D721Med (cell line): ENCODE results near the gene RHOD.

Experiments
- DNase-seq: peaks from one replicate; pipeline ENCODE4 v3.0.0; 2011; ENCODE audit warnings: low spot score; ENCODE audit not compliant: insufficient read length
- FAIRE-seq: peaks from 2 replicates; lab custom pipeline; 2011; peaks lifted over from hg19 to GRCh38; lab: Jason Lieb, UNC
- TF ChIP-seq, protein P1 (sequence below): IDR thresholded peaks from 2 replicates; pipeline ENCODE4 v1.5.1; 2012; ENCODE audit warnings: mild to moderate bottlenecking, control low read depth; ENCODE audit not compliant: insufficient read depth; ENCODE audit errors: missing control alignments

Gene RHOD, protein sequence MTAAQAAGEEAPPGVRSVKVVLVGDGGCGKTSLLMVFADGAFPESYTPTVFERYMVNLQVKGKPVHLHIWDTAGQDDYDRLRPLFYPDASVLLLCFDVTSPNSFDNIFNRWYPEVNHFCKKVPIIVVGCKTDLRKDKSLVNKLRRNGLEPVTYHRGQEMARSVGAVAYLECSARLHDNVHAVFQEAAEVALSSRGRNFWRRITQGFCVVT

GRCh38 chr11:67056267-67057204 is at the start of gene RHOD:
Gene RHOD (plus strand): TSS chr11:67056847. CDS start chr11:67056903, 56 bp downstream.
- FAIRE-seq (no peak), DNase-seq (no peak)
- TF ChIP-seq, protein P1, sequence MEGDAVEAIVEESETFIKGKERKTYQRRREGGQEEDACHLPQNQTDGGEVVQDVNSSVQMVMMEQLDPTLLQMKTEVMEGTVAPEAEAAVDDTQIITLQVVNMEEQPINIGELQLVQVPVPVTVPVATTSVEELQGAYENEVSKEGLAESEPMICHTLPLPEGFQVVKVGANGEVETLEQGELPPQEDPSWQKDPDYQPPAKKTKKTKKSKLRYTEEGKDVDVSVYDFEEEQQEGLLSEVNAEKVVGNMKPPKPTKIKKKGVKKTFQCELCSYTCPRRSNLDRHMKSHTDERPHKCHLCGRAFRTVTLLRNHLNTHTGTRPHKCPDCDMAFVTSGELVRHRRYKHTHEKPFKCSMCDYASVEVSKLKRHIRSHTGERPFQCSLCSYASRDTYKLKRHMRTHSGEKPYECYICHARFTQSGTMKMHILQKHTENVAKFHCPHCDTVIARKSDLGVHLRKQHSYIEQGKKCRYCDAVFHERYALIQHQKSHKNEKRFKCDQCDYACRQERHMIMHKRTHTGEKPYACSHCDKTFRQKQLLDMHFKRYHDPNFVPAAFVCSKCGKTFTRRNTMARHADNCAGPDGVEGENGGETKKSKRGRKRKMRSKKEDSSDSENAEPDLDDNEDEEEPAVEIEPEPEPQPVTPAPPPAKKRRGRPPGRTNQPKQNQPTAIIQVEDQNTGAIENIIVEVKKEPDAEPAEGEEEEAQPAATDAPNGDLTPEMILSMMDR = no peak

GRCh38 chr11:67007126-67007525 is 49.5 kb upstream of the RHOD start:
- FAIRE-seq (no peak), DNase-seq (no peak)
- TF ChIP-seq, protein P1 = no peak

- DNase-seq (no peak), FAIRE-seq (no peak)
- TF ChIP-seq, protein P1 = no peak
Observed at GRCh38 chr11:67010296-67010905, 46.2 kb upstream of the RHOD start.

- DNase-seq = no peak
- TF ChIP-seq, protein P1 = no peak
- FAIRE-seq = no peak
Observed at GRCh38 chr11:67013511-67014045, 43.1 kb upstream of the RHOD start.

DNA sequence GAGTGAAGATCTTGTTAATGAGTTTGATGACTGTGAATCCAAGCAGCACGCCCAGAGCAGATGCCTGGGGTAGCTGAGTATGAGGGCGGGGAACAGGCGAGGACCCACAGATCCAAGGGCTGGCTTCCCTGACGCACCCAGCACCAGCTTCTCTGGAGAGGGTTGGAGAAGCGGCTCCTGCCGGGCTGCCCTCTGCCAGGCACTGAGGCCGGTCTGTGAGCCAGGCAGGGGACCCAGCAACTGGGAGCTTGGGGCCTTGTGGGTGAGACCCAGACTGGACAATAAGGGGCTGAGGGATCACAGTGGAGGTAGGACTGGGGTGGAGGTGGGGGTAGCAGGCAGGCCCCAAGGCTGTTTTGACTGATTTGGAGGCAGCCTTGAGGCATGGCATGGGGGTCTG is 42.3 kb upstream of the RHOD start:
- FAIRE-seq = no peak
- TF ChIP-seq, protein P1 = no peak
- DNase-seq = no peak

GRCh38 chr11:67015048-67015447 is 41.6 kb upstream of the RHOD start:
- DNase-seq = no peak
- TF ChIP-seq, protein P1 = no peak
- no peak for FAIRE-seq
